ENCODE measurements around the gene KIF3C.
A peak's percentile ranks its signal among the peaks of the same experiment; 100 is the strongest.

DNA sequence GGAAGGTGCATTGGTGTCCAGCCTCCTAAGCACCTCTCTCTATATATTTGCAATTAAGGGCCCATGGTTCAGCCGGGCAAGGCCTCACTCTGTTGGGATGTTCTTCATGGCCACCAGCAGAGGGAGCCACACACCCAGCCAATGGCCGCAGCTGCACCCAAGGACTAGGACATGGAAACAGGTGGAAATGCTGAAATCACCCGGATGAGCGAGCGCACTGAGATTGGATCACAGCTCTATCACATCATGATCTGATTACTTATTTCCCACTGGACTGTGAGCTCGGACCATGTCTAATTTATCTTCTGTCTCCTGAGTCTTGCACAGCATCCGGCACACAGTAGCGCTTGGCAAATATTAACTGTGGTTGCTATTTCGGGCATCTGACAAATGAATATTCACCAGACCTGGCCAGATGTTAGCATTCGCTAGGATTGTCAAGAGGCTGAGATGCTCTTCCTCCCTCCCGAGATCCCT, 31.2 kb downstream of the KIF3C start:
- TF ChIP-seq, protein P1, sequence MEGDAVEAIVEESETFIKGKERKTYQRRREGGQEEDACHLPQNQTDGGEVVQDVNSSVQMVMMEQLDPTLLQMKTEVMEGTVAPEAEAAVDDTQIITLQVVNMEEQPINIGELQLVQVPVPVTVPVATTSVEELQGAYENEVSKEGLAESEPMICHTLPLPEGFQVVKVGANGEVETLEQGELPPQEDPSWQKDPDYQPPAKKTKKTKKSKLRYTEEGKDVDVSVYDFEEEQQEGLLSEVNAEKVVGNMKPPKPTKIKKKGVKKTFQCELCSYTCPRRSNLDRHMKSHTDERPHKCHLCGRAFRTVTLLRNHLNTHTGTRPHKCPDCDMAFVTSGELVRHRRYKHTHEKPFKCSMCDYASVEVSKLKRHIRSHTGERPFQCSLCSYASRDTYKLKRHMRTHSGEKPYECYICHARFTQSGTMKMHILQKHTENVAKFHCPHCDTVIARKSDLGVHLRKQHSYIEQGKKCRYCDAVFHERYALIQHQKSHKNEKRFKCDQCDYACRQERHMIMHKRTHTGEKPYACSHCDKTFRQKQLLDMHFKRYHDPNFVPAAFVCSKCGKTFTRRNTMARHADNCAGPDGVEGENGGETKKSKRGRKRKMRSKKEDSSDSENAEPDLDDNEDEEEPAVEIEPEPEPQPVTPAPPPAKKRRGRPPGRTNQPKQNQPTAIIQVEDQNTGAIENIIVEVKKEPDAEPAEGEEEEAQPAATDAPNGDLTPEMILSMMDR (IDR thresholded peaks at IDR 0.05; ENCODE audit: low read depth, low read length): peak; percentile 96
- no peak for TF ChIP-seq MYC (IDR thresholded peaks at IDR 0.05; ENCODE audit: low read depth, low read length)
